ENCODE results near the gene UBE2J2.

- TF ChIP-seq CTCF (IDR thresholded peaks at IDR 0.05 in 8 of 11, conservative IDR thresholded peaks at IDR 0.05 in 3 of 11) = no peak
- no peak for TF ChIP-seq POLR2A (IDR thresholded peaks at IDR 0.05)
Measured at GRCh38 chr1:1255078-1255477, 18.6 kb downstream of the UBE2J2 start.

Measured in spleen (tissue), 7 donors.